GM21360 (cell line): ENCODE results near the gene RABGAP1L.
"Not testable (repeated sequence)": the region's sequence is repeated elsewhere in the genome, so short reads cannot be mapped to it uniquely, and the experiment has no call there.

Experiments used
- ATAC-seq: cut with Tn5 transposase; IDR thresholded peaks from one replicate; pipeline ENCODE4 v1.9.1; 2021; ENCODE audit warnings: mild to moderate bottlenecking, moderate library complexity; ENCODE audit not compliant: unreplicated experiment

The RABGAP1L gene

DNA sequence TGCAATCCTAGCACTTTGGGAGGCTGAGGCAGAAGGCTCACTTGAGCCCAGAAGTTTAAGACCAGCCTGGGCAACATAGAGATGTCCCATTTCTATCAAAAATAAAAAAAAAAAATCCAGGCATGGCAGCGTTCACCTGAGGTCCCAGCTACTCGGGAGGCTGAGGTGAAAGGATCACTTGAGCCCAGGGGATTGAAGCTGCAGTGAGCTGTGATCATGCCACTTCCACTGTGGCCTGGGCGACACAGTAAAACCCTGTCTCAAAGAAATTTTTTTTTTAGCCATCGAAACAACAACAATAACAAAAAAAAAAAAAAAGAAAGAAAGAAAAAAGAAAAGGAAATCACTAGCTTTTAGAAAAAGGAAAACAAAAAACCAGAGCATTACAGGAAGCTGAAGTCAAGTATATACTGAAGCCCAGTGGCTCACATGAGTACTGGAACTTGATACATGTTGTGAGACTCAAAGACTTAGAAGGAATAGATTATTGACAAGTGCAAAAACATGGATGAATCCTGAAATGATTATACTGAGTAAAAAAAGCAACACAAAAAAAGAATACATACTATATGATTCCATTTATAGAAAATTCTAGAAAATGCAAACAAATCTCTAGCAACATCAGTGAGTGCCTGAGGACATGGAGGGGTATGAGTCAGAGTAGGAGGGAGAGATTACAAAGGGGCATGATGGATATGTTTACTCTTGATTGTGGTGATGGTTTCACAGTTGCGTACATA, 6.1 kb upstream of the RABGAP1L start:
- ATAC-seq, result no peak

DNA sequence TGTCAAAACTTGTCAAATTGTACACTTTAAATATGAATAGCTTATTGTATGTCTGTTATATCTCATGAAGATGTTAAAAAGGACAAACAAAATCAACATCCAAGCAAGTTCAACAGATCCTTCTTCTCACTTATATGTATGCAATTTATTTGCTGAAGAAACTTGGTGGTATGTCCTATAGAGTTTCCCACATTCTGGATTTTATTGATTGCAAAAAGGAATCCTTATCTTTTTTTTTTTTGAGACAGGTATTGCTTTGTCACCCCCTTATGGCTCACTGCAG, 5.6 kb upstream of the RABGAP1L start:
- no peak for ATAC-seq

DNA sequence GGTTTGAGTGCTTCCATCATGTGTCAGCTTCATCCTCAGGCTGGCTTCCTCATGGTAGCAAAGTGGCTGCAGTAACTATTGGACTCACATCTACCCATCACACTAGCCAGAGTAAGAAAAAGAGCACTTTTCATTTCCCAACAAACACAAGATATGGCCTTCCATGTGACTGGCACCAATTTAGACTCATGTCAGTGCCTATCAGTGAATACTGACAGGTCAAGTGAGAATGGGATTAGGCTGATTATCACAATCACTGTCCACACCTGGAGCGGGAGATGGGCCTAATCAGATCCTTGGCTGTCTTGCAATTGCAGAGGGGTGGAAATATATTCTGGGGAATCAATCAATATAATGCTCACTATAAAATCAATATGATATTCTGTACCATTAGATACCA, 2.9 kb upstream of the RABGAP1L start:
- ATAC-seq, result no peak

- ATAC-seq, result peak; percentile 38
These were observed 2.0 kb upstream of the RABGAP1L start for GRCh38 chr1:174157157-174157806.

DNA sequence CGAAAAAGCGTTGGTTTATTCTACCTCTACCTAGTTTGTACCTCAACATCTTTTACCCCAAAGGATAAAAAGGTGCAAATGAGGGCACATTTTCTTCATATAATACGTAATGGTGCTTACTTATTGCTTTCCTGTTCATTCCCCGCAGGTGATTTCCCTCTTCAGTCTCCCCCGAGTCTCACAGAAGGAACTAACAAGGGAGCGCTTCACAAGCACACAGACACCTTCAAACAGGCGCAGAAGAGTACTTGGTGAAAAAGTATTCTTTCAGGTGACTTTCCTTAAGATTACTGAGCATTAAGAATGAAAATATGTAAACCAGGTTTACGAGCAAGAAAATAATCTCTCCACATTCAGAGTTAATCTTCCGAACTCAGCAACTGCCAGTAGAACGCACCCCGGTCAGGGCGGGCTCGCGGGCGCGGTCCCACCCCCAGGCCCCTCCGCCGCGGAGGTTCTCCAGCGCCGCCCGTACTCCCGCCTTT, 511 bp upstream of the RABGAP1L start:
- ATAC-seq, result no peak

DNA sequence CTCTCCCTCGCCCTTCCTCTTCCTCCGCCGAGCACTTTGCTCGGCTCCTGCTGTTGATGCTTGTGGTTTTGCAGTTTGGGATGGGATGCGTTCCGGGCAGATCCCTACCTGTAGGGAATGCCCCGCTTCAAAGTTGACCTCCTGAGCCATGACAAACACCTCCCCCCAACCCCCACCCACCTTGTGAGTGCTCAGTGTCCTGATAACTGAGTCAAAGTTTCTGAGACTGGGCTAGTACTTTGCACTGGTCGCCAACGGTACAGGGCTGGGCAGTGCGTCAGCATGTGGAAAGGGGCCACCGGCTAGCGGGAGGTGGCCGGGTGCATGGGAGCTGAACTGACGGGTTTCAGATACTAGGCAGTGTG, 771 bp downstream of the RABGAP1L start:
- peak; percentile 12 for ATAC-seq

- ATAC-seq, result no peak
These were observed 1.3 kb downstream of the RABGAP1L start for GRCh38 chr1:174160603-174161002.

DNA sequence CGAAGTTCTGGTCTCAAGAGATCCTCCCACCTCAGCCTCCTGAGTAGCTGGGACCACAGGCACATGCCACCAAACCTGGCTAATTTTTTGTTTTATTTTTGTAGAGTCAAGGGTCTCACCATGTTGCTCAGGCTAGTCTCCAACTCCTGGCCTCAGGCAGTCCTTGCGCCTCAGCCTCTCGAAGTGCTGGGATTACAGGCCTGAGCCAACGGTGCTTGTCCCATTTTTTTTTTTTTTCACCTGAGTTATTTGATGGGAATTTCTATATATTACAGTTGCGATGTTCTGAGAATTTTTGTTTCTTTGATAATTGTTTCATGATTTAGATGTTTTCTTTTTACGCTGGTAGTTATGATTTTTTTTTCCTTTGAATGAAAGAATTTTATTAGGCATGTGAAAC, 2.5 kb downstream of the RABGAP1L start:
- no peak for ATAC-seq

- no peak for ATAC-seq
These were observed 5.5 kb downstream of the RABGAP1L start for GRCh38 chr1:174164826-174165225.

- no peak for ATAC-seq
These were observed 6.3 kb downstream of the RABGAP1L start for GRCh38 chr1:174165471-174166137.

DNA sequence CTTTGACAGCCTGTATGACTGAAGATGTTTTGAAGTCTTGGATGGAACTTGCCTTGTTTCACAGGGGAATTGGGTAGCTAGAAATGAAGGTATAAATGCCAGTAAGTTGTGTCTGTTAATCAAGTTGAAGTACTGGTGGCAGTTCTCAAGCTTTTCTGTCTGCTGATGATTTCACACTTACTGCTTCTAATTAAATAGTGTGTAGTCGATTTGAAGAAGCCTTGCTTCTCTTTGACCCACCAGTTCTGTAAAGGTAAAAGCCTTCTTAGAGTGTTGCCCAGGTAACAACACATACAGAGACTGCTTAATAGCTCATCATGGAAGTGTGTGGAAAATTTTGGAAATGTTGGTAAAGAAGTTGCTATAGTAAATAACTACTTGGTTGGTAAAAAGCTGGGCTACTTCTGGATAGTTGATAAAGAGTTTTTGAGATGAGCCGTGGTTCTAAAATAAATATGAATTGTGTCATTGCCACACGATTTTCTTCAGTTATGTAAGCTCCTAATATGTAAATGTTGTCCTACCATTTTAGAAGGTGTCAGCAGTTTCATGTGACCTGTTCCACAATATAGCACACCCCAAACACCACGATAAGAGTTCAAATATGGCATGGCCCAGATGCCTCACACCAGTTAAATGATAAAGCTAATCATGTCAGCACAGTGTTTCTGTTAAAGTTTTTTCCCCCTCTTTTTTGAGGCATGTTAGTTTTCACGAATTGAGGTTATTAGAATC, 7.4 kb downstream of the RABGAP1L start:
- ATAC-seq, result no peak

DNA sequence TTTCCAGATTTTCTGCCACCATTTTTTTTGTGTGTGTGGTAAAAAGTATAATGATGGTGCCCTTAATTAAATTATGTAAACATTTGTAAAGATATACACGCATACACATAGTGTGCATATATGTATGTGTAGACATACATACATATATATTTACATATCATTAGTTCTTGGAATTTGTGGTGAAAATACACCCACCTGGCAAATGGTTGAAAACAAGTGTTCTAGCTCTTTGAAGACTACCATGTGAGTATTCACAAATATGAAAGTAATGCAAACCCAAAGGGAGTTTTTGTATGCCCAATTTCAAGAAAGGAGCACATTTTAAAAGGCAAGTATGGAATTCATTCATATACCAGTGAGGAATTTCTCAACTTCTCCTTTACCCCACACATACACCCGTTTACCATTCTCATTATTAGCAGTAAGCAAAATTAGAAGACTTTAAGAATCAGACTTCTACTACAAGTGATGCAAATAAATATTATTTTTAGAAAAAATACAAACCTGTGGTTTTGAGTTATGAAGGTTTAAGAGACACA, 8.0 kb downstream of the RABGAP1L start:
- no peak for ATAC-seq

GRCh38 chr1:174169342-174169741, 10.0 kb downstream of the RABGAP1L start:
- no peak for ATAC-seq

- ATAC-seq, result no peak
These were observed 11.8 kb downstream of the RABGAP1L start for GRCh38 chr1:174171073-174171472.

GRCh38 chr1:174174461-174175329, 15.4 kb downstream of the RABGAP1L start:
- peak; percentile 53 for ATAC-seq

DNA sequence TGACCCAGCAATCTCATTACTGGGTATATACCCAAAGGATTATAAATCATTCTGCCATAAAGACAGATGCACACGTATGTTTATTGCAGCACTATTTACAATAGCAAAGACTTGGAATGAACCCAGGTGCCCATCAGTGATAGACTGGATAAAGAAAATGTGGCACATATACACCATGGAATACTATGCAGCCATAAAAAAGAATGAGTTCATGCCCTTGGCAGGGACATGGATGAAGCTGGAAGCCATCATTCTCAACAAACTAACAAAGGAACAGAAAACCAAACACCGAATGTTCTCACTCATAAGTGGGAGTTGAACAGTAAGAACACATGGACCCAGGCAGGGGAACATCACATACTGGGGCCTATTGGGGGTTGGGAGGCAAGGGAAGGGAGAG, 19.1 kb downstream of the RABGAP1L start:
- ATAC-seq, result not testable (repeated sequence)

- ATAC-seq, result no peak
These were observed 30.2 kb downstream of the RABGAP1L start for GRCh38 chr1:174189428-174190062.

- ATAC-seq, result no peak
These were observed 31.4 kb downstream of the RABGAP1L start for GRCh38 chr1:174190691-174191199.

- no peak for ATAC-seq
These were observed 32.1 kb downstream of the RABGAP1L start for GRCh38 chr1:174191349-174191862.
